HG02610 (cell line): ENCODE data around the gene SUSD1.
"Not testable (repeated sequence)": the region's sequence is repeated elsewhere in the genome, so short reads cannot be mapped to it uniquely, and the experiment has no call there.

ENCODE experiments used
- ATAC-seq: cut with Tn5 transposase; IDR thresholded peaks from one replicate; pipeline ENCODE4 v1.9.1; 2021; ENCODE audit warnings: mild to moderate bottlenecking, moderate library complexity; ENCODE audit not compliant: unreplicated experiment

Gene SUSD1

GRCh38 chr9:112174222-112174964, 704 bp downstream of the SUSD1 start:
- peak; percentile 88 for ATAC-seq

- ATAC-seq: no peak
Observed at GRCh38 chr9:112173489-112174221, 1.4 kb downstream of the SUSD1 start.

- ATAC-seq: no peak
Observed at GRCh38 chr9:112170968-112171367, 4.1 kb downstream of the SUSD1 start.

- ATAC-seq: no peak
Observed at GRCh38 chr9:112170235-112170634, 4.9 kb downstream of the SUSD1 start.

- ATAC-seq: no peak
Observed at GRCh38 chr9:112169368-112169767, 5.7 kb downstream of the SUSD1 start.

GRCh38 chr9:112168197-112168596, 6.9 kb downstream of the SUSD1 start:
- no peak for ATAC-seq

- ATAC-seq: no peak
Observed at GRCh38 chr9:112166176-112167140, 8.6 kb downstream of the SUSD1 start.

- ATAC-seq: peak; percentile 72
Observed at GRCh38 chr9:112162621-112163413, 12.3 kb downstream of the SUSD1 start.

- no peak for ATAC-seq
Observed at GRCh38 chr9:112159781-112160180, 15.3 kb downstream of the SUSD1 start.

- no peak for ATAC-seq
Observed at GRCh38 chr9:112158656-112159367, 16.3 kb downstream of the SUSD1 start.

GRCh38 chr9:112157961-112158360, 17.1 kb downstream of the SUSD1 start:
- no peak for ATAC-seq

- no peak for ATAC-seq
Observed at GRCh38 chr9:112157087-112157486, 18.0 kb downstream of the SUSD1 start.

- no peak for ATAC-seq
Observed at GRCh38 chr9:112149211-112149610, 25.9 kb downstream of the SUSD1 start.

- ATAC-seq: no peak
Observed at GRCh38 chr9:112145886-112146285, 29.2 kb downstream of the SUSD1 start.

GRCh38 chr9:112144807-112145206, 30.3 kb downstream of the SUSD1 start:
- no peak for ATAC-seq

GRCh38 chr9:112142420-112142819, 32.7 kb downstream of the SUSD1 start:
- no peak for ATAC-seq

GRCh38 chr9:112140936-112141335, 34.2 kb downstream of the SUSD1 start:
- peak; percentile 7 for ATAC-seq

GRCh38 chr9:112137066-112137465, 38.0 kb downstream of the SUSD1 start:
- ATAC-seq: no peak

- ATAC-seq: no peak
Observed at GRCh38 chr9:112135706-112136105, 39.4 kb downstream of the SUSD1 start.

GRCh38 chr9:112133806-112134205, 41.3 kb downstream of the SUSD1 start:
- not testable (repeated sequence) for ATAC-seq
